Measurements from ENCODE around the gene TAS2R5.

TAS2R5 gene, protein sequence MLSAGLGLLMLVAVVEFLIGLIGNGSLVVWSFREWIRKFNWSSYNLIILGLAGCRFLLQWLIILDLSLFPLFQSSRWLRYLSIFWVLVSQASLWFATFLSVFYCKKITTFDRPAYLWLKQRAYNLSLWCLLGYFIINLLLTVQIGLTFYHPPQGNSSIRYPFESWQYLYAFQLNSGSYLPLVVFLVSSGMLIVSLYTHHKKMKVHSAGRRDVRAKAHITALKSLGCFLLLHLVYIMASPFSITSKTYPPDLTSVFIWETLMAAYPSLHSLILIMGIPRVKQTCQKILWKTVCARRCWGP

DNA sequence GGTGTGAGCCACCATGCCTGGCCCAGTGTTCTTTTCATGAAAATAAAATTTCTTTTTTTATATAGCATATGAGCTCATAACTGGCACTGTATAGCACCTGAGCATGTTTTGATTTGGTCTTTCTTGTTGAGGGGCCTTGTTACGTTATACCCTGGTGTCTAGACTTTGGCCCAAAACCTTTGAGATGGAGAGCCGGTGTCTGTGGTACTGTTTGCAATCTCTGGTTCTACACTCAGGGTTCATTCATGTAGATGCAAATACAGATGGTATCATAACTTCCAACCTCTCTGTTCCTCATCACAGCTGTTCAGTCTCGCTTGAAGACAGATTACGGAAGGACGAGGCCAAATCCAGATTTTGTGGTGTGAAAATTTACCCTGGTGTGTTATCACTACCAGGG is at the start of gene TAS2R5:
Gene TAS2R5 (plus strand): TSS at position 301 of the 400 bp plus-strand sequence. CDS start 145 bp downstream, outside the sequence.
- no peaks in the 10 kb centered on the region for H3K79me2 ChIP-seq (ENCODE audit: insufficient read depth, low read length)
- no peak within 1 kb of the TSS for H3K27ac ChIP-seq (ENCODE audit: low read depth, low read length, poor library complexity, severe bottlenecking)
- H3K4me1 ChIP-seq (ENCODE audit: insufficient read depth, low read length, severe bottlenecking), result no peaks in the 10 kb centered on the region
- no peaks in the 10 kb centered on the region for H3K36me3 ChIP-seq (ENCODE audit: insufficient read depth, low read length)
- H3K9ac ChIP-seq (ENCODE audit: low read length), result no peak within 1 kb of the TSS
- no peak within 1 kb of the TSS for H2AFZ ChIP-seq (ENCODE audit: low read length)
- H4K20me1 ChIP-seq (ENCODE audit: insufficient read depth, low read length), result no peaks in the 10 kb centered on the region
- no peaks in the 10 kb centered on the region for H3K9me3 ChIP-seq (ENCODE audit: low read length)
- H3K4me3 ChIP-seq (ENCODE audit: low read depth, low read length, poor library complexity, severe bottlenecking), result no peak within 1 kb of the TSS
- H3F3A ChIP-seq (ENCODE audit: insufficient read depth, low read length), result no peaks in the 10 kb centered on the region
- TF ChIP-seq, protein P1, sequence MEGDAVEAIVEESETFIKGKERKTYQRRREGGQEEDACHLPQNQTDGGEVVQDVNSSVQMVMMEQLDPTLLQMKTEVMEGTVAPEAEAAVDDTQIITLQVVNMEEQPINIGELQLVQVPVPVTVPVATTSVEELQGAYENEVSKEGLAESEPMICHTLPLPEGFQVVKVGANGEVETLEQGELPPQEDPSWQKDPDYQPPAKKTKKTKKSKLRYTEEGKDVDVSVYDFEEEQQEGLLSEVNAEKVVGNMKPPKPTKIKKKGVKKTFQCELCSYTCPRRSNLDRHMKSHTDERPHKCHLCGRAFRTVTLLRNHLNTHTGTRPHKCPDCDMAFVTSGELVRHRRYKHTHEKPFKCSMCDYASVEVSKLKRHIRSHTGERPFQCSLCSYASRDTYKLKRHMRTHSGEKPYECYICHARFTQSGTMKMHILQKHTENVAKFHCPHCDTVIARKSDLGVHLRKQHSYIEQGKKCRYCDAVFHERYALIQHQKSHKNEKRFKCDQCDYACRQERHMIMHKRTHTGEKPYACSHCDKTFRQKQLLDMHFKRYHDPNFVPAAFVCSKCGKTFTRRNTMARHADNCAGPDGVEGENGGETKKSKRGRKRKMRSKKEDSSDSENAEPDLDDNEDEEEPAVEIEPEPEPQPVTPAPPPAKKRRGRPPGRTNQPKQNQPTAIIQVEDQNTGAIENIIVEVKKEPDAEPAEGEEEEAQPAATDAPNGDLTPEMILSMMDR (IDR thresholded peaks at IDR 0.05; ENCODE audit: low read length), result no peak
- TF ChIP-seq EZH2 (IDR thresholded peaks at IDR 0.05; ENCODE audit: borderline replicate concordance, low read length), result no peak
- no peaks in the 10 kb centered on the region for H3K9me2 ChIP-seq (ENCODE audit: low read depth, low read length)
- no peaks in the 10 kb centered on the region for H3K27me3 ChIP-seq (ENCODE audit: insufficient read depth, low read length)
- no peak within 1 kb of the TSS for H3K4me2 ChIP-seq (ENCODE audit: low read length)

DNA sequence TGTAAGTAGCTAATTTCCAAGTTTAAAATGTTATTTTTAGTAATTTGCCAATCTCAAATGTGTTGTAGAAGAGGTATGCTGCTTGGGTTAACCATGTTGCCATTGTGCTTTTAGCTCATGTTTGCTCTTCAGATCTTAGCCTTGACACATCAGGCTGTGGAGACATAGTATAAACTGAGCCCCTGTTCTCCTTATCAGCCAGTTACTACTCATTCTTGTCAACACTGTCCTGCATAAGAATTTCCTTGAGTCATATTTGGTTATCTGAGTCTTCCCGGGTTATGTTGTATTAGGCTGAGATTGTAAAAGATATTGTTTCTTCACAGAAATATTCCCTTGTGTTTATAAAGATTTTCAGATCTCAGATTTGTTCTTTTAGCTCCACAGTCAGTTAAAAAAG is 47.8 kb upstream of the TAS2R5 start:
- Histone ChIP-seq H3K36me3 (ENCODE audit: insufficient read depth, low read length) (peaks cover 77% of the 10 kb centered on the region), H2AFZ (ENCODE audit: low read length) (no peak overlapping the region), H3K4me3 (ENCODE audit: low read depth, low read length, poor library complexity, severe bottlenecking) (no peak overlapping the region), H3K27ac (ENCODE audit: low read depth, low read length, poor library complexity, severe bottlenecking) (no peak overlapping the region), H3K4me1 (ENCODE audit: insufficient read depth, low read length, severe bottlenecking) (peaks cover 22% of the 10 kb centered on the region), H3K27me3 (ENCODE audit: insufficient read depth, low read length) (no peaks in the 10 kb centered on the region), H3K4me2 (ENCODE audit: low read length) (no peak overlapping the region), H3K9me3 (ENCODE audit: low read length) (no peaks in the 10 kb centered on the region), H3K79me2 (ENCODE audit: insufficient read depth, low read length) (peaks cover 29% of the 10 kb centered on the region), H3F3A (ENCODE audit: insufficient read depth, low read length) (no peaks in the 10 kb centered on the region), H4K20me1 (ENCODE audit: insufficient read depth, low read length) (no peaks in the 10 kb centered on the region), H3K9me2 (ENCODE audit: low read depth, low read length) (no peaks in the 10 kb centered on the region), H3K9ac (ENCODE audit: low read length) (no peak overlapping the region)
- no peak for TF ChIP-seq EZH2 (IDR thresholded peaks at IDR 0.05; ENCODE audit: borderline replicate concordance, low read length)
- TF ChIP-seq, protein P1 (IDR thresholded peaks at IDR 0.05; ENCODE audit: low read length), result no peak

DNA sequence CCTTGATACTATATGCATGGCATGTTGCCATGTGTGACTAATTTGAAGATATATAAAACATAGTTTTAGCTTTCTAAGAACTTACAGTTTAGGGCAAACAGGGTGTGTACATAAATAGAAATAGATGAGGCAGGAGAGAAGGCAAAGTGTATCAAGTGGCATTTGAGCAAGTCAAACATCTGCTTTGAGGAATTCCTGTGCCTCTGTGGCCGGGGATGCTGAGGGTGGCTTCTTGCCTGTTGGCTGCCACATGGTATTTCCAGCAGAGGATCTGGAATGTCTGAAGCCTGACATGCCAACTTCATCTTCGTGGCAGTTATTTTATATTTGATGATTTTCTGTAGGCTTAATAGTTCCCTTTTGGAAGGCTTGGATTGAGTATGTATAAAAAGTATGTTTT is 45.9 kb upstream of the TAS2R5 start:
- Histone ChIP-seq H3K9me3 (ENCODE audit: low read length) (no peaks in the 10 kb centered on the region), H4K20me1 (ENCODE audit: insufficient read depth, low read length) (no peaks in the 10 kb centered on the region), H3K9me2 (ENCODE audit: low read depth, low read length) (no peaks in the 10 kb centered on the region), H3K79me2 (ENCODE audit: insufficient read depth, low read length) (peaks cover 20% of the 10 kb centered on the region), H3K27ac (ENCODE audit: low read depth, low read length, poor library complexity, severe bottlenecking) (no peak overlapping the region), H3K9ac (ENCODE audit: low read length) (no peak overlapping the region), H3K27me3 (ENCODE audit: insufficient read depth, low read length) (no peaks in the 10 kb centered on the region), H3K4me1 (ENCODE audit: insufficient read depth, low read length, severe bottlenecking) (peaks cover 16% of the 10 kb centered on the region), H3K4me2 (ENCODE audit: low read length) (no peak overlapping the region), H3K4me3 (ENCODE audit: low read depth, low read length, poor library complexity, severe bottlenecking) (no peak overlapping the region), H2AFZ (ENCODE audit: low read length) (no peak overlapping the region), H3F3A (ENCODE audit: insufficient read depth, low read length) (no peaks in the 10 kb centered on the region), H3K36me3 (ENCODE audit: insufficient read depth, low read length) (peaks cover 96% of the 10 kb centered on the region)
- TF ChIP-seq, protein P1 (IDR thresholded peaks at IDR 0.05; ENCODE audit: low read length), result no peak
- TF ChIP-seq EZH2 (IDR thresholded peaks at IDR 0.05; ENCODE audit: borderline replicate concordance, low read length), result no peak

Data from OCI-LY1 (cell line).